MM.1S (cell line): Measurements from ENCODE around the gene COL12A1.

Experiments used
- EZH2 ChIP-seq: fragments of 300-600 bp; sonication (generic); optimal IDR thresholded peaks from 2 replicates; pipeline ENCODE3; 2017; ENCODE audit warnings: low read depth, mild to moderate bottlenecking, antibody characterized with exemption, low read length, mixed read lengths
- TF ChIP-seq, protein P1 (sequence below): fragments of 300-600 bp; sonication (generic); IDR thresholded peaks from 2 replicates; pipeline ENCODE4 v1.5.1; 2016; ENCODE audit warnings: antibody characterized with exemption, low read length, mixed read lengths

DNA sequence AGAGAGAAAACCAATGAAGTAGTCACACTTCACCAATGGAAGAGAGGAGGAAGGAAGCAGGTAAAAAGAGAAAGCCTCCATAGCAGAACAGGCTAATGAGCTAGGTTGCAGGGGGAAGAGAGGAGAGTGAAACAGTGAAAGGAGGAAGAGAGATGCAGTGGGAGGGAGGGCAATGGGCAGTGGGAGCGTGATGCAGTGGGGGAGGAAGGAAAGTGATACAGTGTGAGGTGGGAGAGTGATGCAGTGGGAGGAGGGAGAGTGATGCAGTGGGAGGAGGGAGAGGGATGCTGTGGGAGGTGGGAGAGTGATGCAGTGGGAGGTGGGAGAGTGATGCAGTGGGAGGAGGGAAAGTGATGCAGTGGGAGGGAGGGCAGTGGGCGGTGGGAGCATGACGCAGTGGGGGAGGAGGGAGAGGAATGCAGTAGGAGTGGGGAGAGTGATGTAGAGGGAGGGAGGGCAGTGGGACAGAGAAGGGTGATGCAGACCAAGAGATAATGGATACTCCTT, 29.7 kb downstream of the COL12A1 start:
- no peak for TF ChIP-seq EZH2
- TF ChIP-seq, protein P1, sequence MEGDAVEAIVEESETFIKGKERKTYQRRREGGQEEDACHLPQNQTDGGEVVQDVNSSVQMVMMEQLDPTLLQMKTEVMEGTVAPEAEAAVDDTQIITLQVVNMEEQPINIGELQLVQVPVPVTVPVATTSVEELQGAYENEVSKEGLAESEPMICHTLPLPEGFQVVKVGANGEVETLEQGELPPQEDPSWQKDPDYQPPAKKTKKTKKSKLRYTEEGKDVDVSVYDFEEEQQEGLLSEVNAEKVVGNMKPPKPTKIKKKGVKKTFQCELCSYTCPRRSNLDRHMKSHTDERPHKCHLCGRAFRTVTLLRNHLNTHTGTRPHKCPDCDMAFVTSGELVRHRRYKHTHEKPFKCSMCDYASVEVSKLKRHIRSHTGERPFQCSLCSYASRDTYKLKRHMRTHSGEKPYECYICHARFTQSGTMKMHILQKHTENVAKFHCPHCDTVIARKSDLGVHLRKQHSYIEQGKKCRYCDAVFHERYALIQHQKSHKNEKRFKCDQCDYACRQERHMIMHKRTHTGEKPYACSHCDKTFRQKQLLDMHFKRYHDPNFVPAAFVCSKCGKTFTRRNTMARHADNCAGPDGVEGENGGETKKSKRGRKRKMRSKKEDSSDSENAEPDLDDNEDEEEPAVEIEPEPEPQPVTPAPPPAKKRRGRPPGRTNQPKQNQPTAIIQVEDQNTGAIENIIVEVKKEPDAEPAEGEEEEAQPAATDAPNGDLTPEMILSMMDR, result no peak
